ENCODE results near the gene MCC. TPM values are rescaled to one million over a fixed set of nuclear protein-coding genes. Genes with fewer than 3 reads are reported as not detected.
"Not testable (repeated sequence)": the region's sequence is repeated elsewhere in the genome, so short reads cannot be mapped to it uniquely, and the experiment has no call there.

The MCC gene
- total RNA-seq, 2 experiments from 2014 or later, result 0.25 TPM; not detected in 1

DNA sequence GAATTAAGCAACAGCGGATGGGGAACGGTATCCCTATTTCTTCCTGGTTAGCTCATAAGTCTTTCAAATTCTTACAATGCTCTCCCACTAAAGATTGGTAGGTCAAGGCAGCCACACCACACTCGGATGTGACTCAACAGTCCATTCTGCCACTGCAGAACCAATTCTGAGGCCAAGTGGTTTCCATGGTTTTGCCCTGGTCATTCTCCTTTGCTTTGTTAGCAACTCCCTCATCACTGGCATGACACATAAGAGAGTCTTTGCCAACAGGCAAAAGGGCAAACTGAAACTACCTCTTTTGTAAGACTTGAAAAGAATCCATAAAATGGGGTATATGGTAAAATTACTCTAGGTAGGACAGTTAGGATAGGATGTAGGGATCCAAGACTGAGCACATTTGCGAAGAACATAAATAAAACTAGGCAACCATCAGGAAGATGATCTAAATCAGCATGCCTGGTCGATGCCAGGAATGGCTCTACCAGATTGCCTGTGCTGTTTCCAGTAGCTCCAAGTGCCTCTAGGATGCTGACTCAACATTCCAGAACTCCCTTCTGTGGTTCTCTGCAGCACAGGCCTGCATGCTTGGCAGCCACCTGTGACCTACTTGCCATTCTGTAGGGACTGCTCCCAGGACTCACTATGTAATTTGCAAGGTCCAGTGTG is 406.2 kb downstream of the MCC start:
- no peaks in the 10 kb centered on the region for H3K9me2 ChIP-seq (ENCODE audit: insufficient read depth, low read length)
- no peaks in the 10 kb centered on the region for H3K36me3 ChIP-seq (ENCODE audit: insufficient read depth, low read length)
- H3K79me2 ChIP-seq (ENCODE audit: insufficient read depth, low read depth, low read length), result no peaks in the 10 kb centered on the region
- H4K20me1 ChIP-seq (ENCODE audit: insufficient read depth, low read length), result no peaks in the 10 kb centered on the region
- H3K4me1 ChIP-seq (ENCODE audit: insufficient read depth, low read length, poor library complexity, severe bottlenecking), result no peaks in the 10 kb centered on the region
- intact Hi-C loops (cut with micrococcal nuclease; ENCODE audit: unreplicated experiment), result no loop called here
- ChIA-PET CTCF (ENCODE audit: unreplicated experiment) (no interaction called here), POLR2A (interaction anchor here (1.4 kb wide), 1 partner anchor 23 kb away, joined by 4 read pairs; no protein-coding TSS in a partner anchor)
- no peak overlapping the region for H3K27ac ChIP-seq (ENCODE audit: low read depth, low read length, poor library complexity, severe bottlenecking)
- no peak overlapping the region for H3K4me3 ChIP-seq (ENCODE audit: low read depth, low read length, poor library complexity, severe bottlenecking)
- TF ChIP-seq, protein P1, sequence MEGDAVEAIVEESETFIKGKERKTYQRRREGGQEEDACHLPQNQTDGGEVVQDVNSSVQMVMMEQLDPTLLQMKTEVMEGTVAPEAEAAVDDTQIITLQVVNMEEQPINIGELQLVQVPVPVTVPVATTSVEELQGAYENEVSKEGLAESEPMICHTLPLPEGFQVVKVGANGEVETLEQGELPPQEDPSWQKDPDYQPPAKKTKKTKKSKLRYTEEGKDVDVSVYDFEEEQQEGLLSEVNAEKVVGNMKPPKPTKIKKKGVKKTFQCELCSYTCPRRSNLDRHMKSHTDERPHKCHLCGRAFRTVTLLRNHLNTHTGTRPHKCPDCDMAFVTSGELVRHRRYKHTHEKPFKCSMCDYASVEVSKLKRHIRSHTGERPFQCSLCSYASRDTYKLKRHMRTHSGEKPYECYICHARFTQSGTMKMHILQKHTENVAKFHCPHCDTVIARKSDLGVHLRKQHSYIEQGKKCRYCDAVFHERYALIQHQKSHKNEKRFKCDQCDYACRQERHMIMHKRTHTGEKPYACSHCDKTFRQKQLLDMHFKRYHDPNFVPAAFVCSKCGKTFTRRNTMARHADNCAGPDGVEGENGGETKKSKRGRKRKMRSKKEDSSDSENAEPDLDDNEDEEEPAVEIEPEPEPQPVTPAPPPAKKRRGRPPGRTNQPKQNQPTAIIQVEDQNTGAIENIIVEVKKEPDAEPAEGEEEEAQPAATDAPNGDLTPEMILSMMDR (conservative IDR thresholded peaks at IDR 0.05; ENCODE audit: low read length), result no peak
- no peak for TF ChIP-seq EZH2phosphoT487 (IDR thresholded peaks at IDR 0.05; ENCODE audit: borderline replicate concordance, low read depth, low read length)
- no peak overlapping the region for H3K4me2 ChIP-seq (ENCODE audit: low read length)
- BruUV-seq (replicated peaks), result no TSS peak
- DNase-seq (ENCODE audit: low spot score), result no peak
- no peak overlapping the region for H2AFZ ChIP-seq (ENCODE audit: low read length)
- no peaks in the 10 kb centered on the region for H3K9me3 ChIP-seq (ENCODE audit: low read length)

DNA sequence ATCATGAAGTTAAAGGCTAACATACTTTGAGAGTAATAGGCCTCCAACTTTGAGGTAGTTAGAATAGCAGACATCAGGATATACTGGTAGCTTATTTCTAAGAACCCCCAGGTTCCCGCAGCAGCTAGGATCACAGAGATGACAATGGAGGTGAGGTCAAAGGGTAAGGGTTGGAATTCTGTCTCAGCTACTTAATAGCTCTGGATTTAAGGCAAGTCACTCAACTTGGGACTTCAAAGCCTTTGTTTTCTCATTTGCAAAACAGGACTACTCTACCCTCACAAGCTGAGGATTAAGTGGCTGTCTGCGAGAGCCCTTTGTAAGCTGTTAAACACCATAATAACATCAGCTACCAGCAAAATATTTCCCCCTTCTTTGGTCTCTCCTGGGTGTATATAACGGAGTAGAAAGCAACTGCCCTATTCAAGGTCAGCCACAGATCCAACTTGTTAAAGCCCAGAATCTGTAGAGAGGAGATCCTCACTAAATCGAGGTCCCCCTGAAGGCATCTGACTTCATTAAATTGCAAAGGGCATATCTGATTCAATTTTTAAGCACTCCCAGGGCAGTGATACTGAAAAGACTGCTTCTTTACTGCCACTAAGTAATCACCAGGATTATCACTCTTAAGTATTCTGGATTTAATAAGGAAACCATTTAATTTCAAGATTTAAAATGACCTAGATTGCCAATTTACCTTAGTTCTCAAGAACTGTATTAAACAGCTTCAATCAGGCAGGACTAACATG is 407.0 kb downstream of the MCC start:
- POLR2A ChIA-PET, result interaction anchor here (0.6 to 1.4 kb wide), 6 partner anchors 22 to 441 kb away, joined by 3 to 5 read pairs (median 4); no protein-coding TSS in a partner anchor
- H3K4me2 ChIP-seq (ENCODE audit: low read length), result no peak overlapping the region

DNA sequence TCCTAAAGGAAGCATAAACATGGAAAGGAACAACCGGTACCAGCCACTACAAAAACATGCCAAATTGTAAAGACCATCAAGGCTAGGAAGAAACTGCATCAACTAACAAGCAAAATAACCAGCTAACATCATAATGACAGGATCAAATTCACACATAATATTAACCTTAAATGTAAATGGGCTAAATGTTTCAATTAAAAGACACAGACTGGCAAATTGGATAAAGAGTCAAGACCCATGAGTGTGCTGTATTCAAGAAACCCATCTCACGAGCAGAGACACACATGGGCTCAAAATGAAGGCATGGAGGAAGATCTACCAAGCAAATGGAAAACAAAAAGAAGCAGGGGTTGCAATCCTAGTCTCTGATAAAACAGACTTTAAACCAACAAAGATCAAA is 411.6 kb downstream of the MCC start:
- intact Hi-C loops (cut with micrococcal nuclease; ENCODE audit: unreplicated experiment); H3K4me1 ChIP-seq (ENCODE audit: insufficient read depth, low read length, poor library complexity, severe bottlenecking); H2AFZ ChIP-seq (ENCODE audit: low read length); H4K20me1 ChIP-seq (ENCODE audit: insufficient read depth, low read length); DNase-seq (ENCODE audit: low spot score); H3K79me2 ChIP-seq (ENCODE audit: insufficient read depth, low read depth, low read length); H3K4me3 ChIP-seq (ENCODE audit: low read depth, low read length, poor library complexity, severe bottlenecking); H3K27ac ChIP-seq (ENCODE audit: low read depth, low read length, poor library complexity, severe bottlenecking); H3K9me2 ChIP-seq (ENCODE audit: insufficient read depth, low read length); CTCF ChIA-PET (ENCODE audit: unreplicated experiment); H3K4me2 ChIP-seq (ENCODE audit: low read length); POLR2A ChIA-PET; H3K36me3 ChIP-seq (ENCODE audit: insufficient read depth, low read length); H3K9me3 ChIP-seq (ENCODE audit: low read length); BruUV-seq (replicated peaks): not testable (repeated sequence)

More for the DNA sequence above, 407.0 kb downstream of the MCC start:
- TF ChIP-seq, protein P1 (conservative IDR thresholded peaks at IDR 0.05; ENCODE audit: low read length), result no peak
- TF ChIP-seq EZH2phosphoT487 (IDR thresholded peaks at IDR 0.05; ENCODE audit: borderline replicate concordance, low read depth, low read length), result no peak
- no peaks in the 10 kb centered on the region for H3K36me3 ChIP-seq (ENCODE audit: insufficient read depth, low read length)
- no peak overlapping the region for H3K4me3 ChIP-seq (ENCODE audit: low read depth, low read length, poor library complexity, severe bottlenecking)
- no peaks in the 10 kb centered on the region for H4K20me1 ChIP-seq (ENCODE audit: insufficient read depth, low read length)
- no peak for DNase-seq (ENCODE audit: low spot score)
- no peaks in the 10 kb centered on the region for H3K9me3 ChIP-seq (ENCODE audit: low read length)
- intact Hi-C loops (cut with micrococcal nuclease; ENCODE audit: unreplicated experiment), result no loop called here
- no peak overlapping the region for H3K27ac ChIP-seq (ENCODE audit: low read depth, low read length, poor library complexity, severe bottlenecking)
- CTCF ChIA-PET (ENCODE audit: unreplicated experiment), result no interaction called here
- no peaks in the 10 kb centered on the region for H3K4me1 ChIP-seq (ENCODE audit: insufficient read depth, low read length, poor library complexity, severe bottlenecking)
- no TSS peak for BruUV-seq (replicated peaks)
- H3K79me2 ChIP-seq (ENCODE audit: insufficient read depth, low read depth, low read length), result no peaks in the 10 kb centered on the region
- H2AFZ ChIP-seq (ENCODE audit: low read length), result no peak overlapping the region
- no peaks in the 10 kb centered on the region for H3K9me2 ChIP-seq (ENCODE audit: insufficient read depth, low read length)
